GM12878 (cell line): ENCODE data around the gene CDK5R1. TPM values are rescaled to one million over a fixed set of nuclear protein-coding genes. Genes with fewer than 3 reads are reported as not detected.
A peak's percentile ranks its signal among the peaks of the same experiment; 100 is the strongest.

Experiments used
- BHLHE40 ChIP-seq, 2 experiments: fragments of 450-650 bp in 1 of 2; IDR thresholded peaks; 2 replicates each; pipeline ENCODE4 v1.6.1; 2011 to 2017; ENCODE audit warnings: low read depth in 2 of 2, borderline replicate concordance in 1 of 2, improper control_type of control experiment in 1 of 2, low read length in 1 of 2, mild to moderate bottlenecking in 1 of 2
- CEBPB ChIP-seq, 2 experiments: fragments of 150-350 bp in 1 of 2; IDR thresholded peaks; 2 replicates each; pipeline ENCODE4 v1.6.1; 2012 to 2014; ENCODE audit warnings: low read depth in 2 of 2, low read length in 2 of 2, borderline replicate concordance in 1 of 2, inconsistent platforms in 1 of 2
- CTCF ChIP-seq, 3 experiments: IDR thresholded peaks in 2 of 3; conservative IDR thresholded peaks in 1 of 3; 2 replicates each; pipeline ENCODE4 v1.5.1; 2011; ENCODE audit warnings: low read depth in 3 of 3, low read length in 3 of 3, mild to moderate bottlenecking in 3 of 3, control low read depth in 2 of 3, moderate library complexity in 2 of 3, inconsistent platforms in 1 of 3, mixed read lengths in 1 of 3; ENCODE audit not compliant: control insufficient read depth in 2 of 3, insufficient read depth in 1 of 3; ENCODE audit errors: extremely low read depth in 1 of 3
- DPF2 ChIP-seq: fragments of 450-650 bp; IDR thresholded peaks from 2 replicates; pipeline ENCODE4 v1.6.1; 2017; ENCODE audit warnings: mild to moderate bottlenecking
- EED ChIP-seq: sonication (generic); IDR thresholded peaks from 2 replicates; pipeline ENCODE4 v1.6.1; 2016; ENCODE audit warnings: antibody characterized with exemption, low read depth
- EGR1 ChIP-seq, 2 experiments: IDR thresholded peaks; 1 replicate in 1 of 2; 2 replicates in 1 of 2; pipeline ENCODE4 v1.6.1; 2011 to 2012; ENCODE audit warnings: low read depth in 2 of 2, low read length in 2 of 2, borderline replicate concordance in 1 of 2, mild to moderate bottlenecking in 1 of 2, moderate library complexity in 1 of 2
- ESRRA ChIP-seq: IDR thresholded peaks from 2 replicates; pipeline ENCODE4 v1.6.1; 2012; ENCODE audit warnings: mild to moderate bottlenecking, low read length, improper control_type of control experiment
- EZH2 ChIP-seq: IDR thresholded peaks from 2 replicates; pipeline ENCODE4 v1.6.1; 2012; ENCODE audit warnings: low read depth, mild to moderate bottlenecking, control low read depth, inconsistent platforms, low read length, borderline replicate concordance; ENCODE audit not compliant: control insufficient read depth
- IRF3 ChIP-seq: fragments of 450-650 bp; IDR thresholded peaks from 2 replicates; pipeline ENCODE4 v1.6.1; 2014; ENCODE audit warnings: mild to moderate bottlenecking
- KAT2A ChIP-seq: conservative IDR thresholded peaks from 2 replicates; pipeline ENCODE4 v1.6.1; 2011; ENCODE audit warnings: low read depth, low read length; ENCODE audit not compliant: control insufficient read depth
- MYC ChIP-seq: IDR thresholded peaks from 2 replicates; pipeline ENCODE4 v1.6.1; 2011; ENCODE audit warnings: mild to moderate bottlenecking, low read length, moderate library complexity, inconsistent platforms; ENCODE audit not compliant: insufficient read depth, insufficient replicate concordance, insufficient read length, severe bottlenecking
- NFYB ChIP-seq: IDR thresholded peaks from 2 replicates; pipeline ENCODE4 v1.6.1; 2011; ENCODE audit warnings: low read depth, mild to moderate bottlenecking, low read length, improper control_type of control experiment, moderate library complexity; ENCODE audit not compliant: insufficient read depth
- POLR2AphosphoS2 ChIP-seq: IDR thresholded peaks from 2 replicates; pipeline ENCODE4 v1.6.1; 2011; ENCODE audit warnings: low read depth, mild to moderate bottlenecking, low read length, improper control_type of control experiment, moderate library complexity
- POLR2AphosphoS5 ChIP-seq: IDR thresholded peaks from 2 replicates; pipeline ENCODE4 v1.6.1; 2011; ENCODE audit warnings: mild to moderate bottlenecking, low read length, inconsistent platforms
- STAT3 ChIP-seq: IDR thresholded peaks from 2 replicates; pipeline ENCODE4 v1.6.1; 2011; ENCODE audit warnings: low read depth, low read length, improper control_type of control experiment
- SUZ12 ChIP-seq: fragments of 200-600 bp; sonication (generic); IDR thresholded peaks from one replicate; pipeline ENCODE4 v1.6.1; 2018; ENCODE audit warnings: antibody characterized with exemption, mild to moderate bottlenecking; ENCODE audit not compliant: unreplicated experiment
- TBL1XR1 ChIP-seq: IDR thresholded peaks from 2 replicates; pipeline ENCODE4 v1.6.1; 2012; ENCODE audit warnings: low read depth, low read length, improper control_type of control experiment
- USF2 ChIP-seq: IDR thresholded peaks from 2 replicates; pipeline ENCODE4 v1.6.1; 2011; ENCODE audit warnings: low read depth, low read length, improper control_type of control experiment, borderline replicate concordance
- ZBTB4 ChIP-seq: fragments of 450-650 bp; formaldehyde crosslinking; IDR thresholded peaks from 2 replicates; pipeline ENCODE4 v1.4.0; 2022; ENCODE audit warnings: mild to moderate bottlenecking, moderate library complexity
- ZNF384 ChIP-seq: IDR thresholded peaks from 2 replicates; pipeline ENCODE4 v1.6.1; 2012; ENCODE audit warnings: low read depth, mild to moderate bottlenecking, low read length, improper control_type of control experiment, borderline replicate concordance
- ZSCAN29 ChIP-seq: fragments of 450-650 bp; IDR thresholded peaks from 2 replicates; pipeline ENCODE4 v1.6.1; 2017; ENCODE audit warnings: mild to moderate bottlenecking, moderate library complexity
- ZZZ3 ChIP-seq: IDR thresholded peaks from 2 replicates; pipeline ENCODE4 v1.6.1; 2011; ENCODE audit warnings: low read depth; ENCODE audit not compliant: control insufficient read depth, insufficient read length
- polyA plus RNA-seq, 11 experiments: library from polyadenylated mRNA; depleted of rRNA in 4 of 11; unstranded in 6 of 11; stranded (reverse) in 5 of 11; fragments of >200 nt; fragmentation: Nextera tagmentation in 4 of 11; fragmentation: Illumina TruSeq in 1 of 11; extraction: Ambion mirVana in 4 of 11; extraction: Trizol in 1 of 11; gene quantifications; 1 replicate in 1 of 11; 2 replicates in 10 of 11; pipeline versions ENCODE4 v1.2.1 to v1.2.3, GENCODE V29; 2011 to 2016; ENCODE audit warnings: inconsistent platforms in 2 of 11, missing spikeins in 2 of 11, low read depth in 1 of 11
- total RNA-seq, 4 experiments: library from RNA; depleted of rRNA in 3 of 4; stranded (reverse); fragments of >200 nt in 3 of 4; fragmentation: Illumina TruSeq in 1 of 4; extraction: Trizol in 1 of 4; gene quantifications; 2 replicates each; pipeline versions ENCODE4 v1.2.1 to v1.2.3, GENCODE V29; 2013 to 2021

Gene CDK5R1
- total and polyA plus RNA-seq, 10 of the 15 experiments (the other 5 are each of a cell fraction or from before 2014, with no cell fraction given), result 1.1 to 28.3 (median 12.2) TPM

- TF ChIP-seq NFYB (no peak), MYC (no peak), KAT2A (no peak), ZSCAN29 (no peak), STAT3 (peak; percentile 49; the same call in 1 of the 2 replicates), USF2 (no peak), SUZ12 (no peak), ZZZ3 (no peak), IRF3 (no peak), TBL1XR1 (peak; percentile 72; the same call in 1 of the 2 replicates), ZBTB4 (CRISPR knock-in tag) (no peak), DPF2 (peak; percentile 48), ZNF384 (no peak; the same call in 1 of the 2 replicates), ESRRA (no peak), CTCF (IDR thresholded peaks at IDR 0.05 in 2 of 3, conservative IDR thresholded peaks at IDR 0.05 in 1 of 3; ENCODE audit: control insufficient read depth in 2 of 3, extremely low read depth in 1 of 3, insufficient read depth in 1 of 3, low read depth in 3 of 3, low read length in 3 of 3) (no peak), POLR2AphosphoS5 (peak; percentile 52; the same call in 1 of the 2 replicates), EGR1 (IDR thresholded peaks at IDR 0.05; ENCODE audit: borderline replicate concordance in 1 of 2, low read depth in 2 of 2, low read length in 2 of 2) (no peak), EED (peak; percentile 89), EZH2 (no peak), BHLHE40 (IDR thresholded peaks at IDR 0.05; ENCODE audit: borderline replicate concordance in 1 of 2, low read depth in 2 of 2, low read length in 1 of 2) (peak; percentile 58 to 60), POLR2AphosphoS2 (no peak), CEBPB (IDR thresholded peaks at IDR 0.05; ENCODE audit: borderline replicate concordance in 1 of 2, low read depth in 2 of 2, low read length in 2 of 2) (peak in 1 of 2 experiments; percentile 56; a peak in 1 of 4 replicates)
These were observed 29.0 kb downstream of the CDK5R1 start (continued) for GRCh38 chr17:32515677-32516383.
